HAP-1 (cell line): ENCODE data around the gene SEL1L2.

Source experiments
- DNase-seq, 2 experiments: peaks; one replicate each; pipeline ENCODE4 v3.0.0-alpha.2; 2016 to 2020; ENCODE audit warnings: low spot score in 2 of 2
- H3K27me3 ChIP-seq: fragments of 250-450 bp; sonication (Bioruptor Pico); 2 replicates; pipeline ENCODE4 v1.5.1; 2020; ENCODE audit warnings: low read depth, mild to moderate bottlenecking, moderate library complexity
- H3K36me3 ChIP-seq: fragments of 250-450 bp; sonication (Bioruptor Pico); replicated peaks from 2 replicates; pipeline ENCODE4 v1.5.1; 2020; ENCODE audit warnings: mild to moderate bottlenecking
- H3K4me1 ChIP-seq: fragments of 250-450 bp; sonication (Bioruptor Pico); 2 replicates; pipeline ENCODE4 v1.5.1; 2020; ENCODE audit warnings: mild to moderate bottlenecking
- H3K4me3 ChIP-seq: fragments of 250-450 bp; sonication (Bioruptor Pico); 2 replicates; pipeline ENCODE4 v1.5.1; 2020; ENCODE audit warnings: mild to moderate bottlenecking, moderate library complexity
- H3K9me3 ChIP-seq: fragments of 250-450 bp; sonication (Bioruptor Pico); 2 replicates; pipeline ENCODE4 v1.5.1; 2020; ENCODE audit warnings: mild to moderate bottlenecking, moderate library complexity
- in situ Hi-C: fragments of 300-500 bp; cut with MboI; formaldehyde crosslinking; loops from 3 replicates; pipeline ENCODE4 v1.14.3; 2020; ENCODE audit warnings: low sequenced_read_pairs, inconsistent platforms, mixed read lengths

The SEL1L2 gene

DNA sequence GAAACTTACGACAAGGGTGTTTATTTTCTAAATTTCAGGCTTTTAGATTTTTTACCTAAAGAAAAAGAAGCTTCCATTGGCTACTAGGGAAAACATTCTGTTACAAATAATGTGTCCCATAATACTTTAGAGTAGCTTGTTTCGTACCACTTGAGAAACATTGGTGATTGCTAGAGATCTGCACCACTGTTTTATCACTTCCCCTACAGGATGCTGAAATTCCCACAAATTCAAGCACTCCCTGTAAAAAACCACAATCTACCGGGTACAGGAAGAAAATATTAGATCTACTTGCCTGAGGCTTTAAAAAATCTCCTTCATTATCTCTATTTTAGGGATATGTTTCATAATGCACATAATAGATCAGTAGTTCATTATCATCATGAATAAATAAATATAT is 29.9 kb downstream of the SEL1L2 start:
- Histone ChIP-seq H3K4me3 (no peak overlapping the region), H3K36me3 (no peaks in the 10 kb centered on the region), H3K27me3 (no peaks in the 10 kb centered on the region), H3K4me1 (no peaks in the 10 kb centered on the region), H3K9me3 (no peaks in the 10 kb centered on the region)
- in situ Hi-C loops = no loop called here
- DNase-seq = no peak

DNA sequence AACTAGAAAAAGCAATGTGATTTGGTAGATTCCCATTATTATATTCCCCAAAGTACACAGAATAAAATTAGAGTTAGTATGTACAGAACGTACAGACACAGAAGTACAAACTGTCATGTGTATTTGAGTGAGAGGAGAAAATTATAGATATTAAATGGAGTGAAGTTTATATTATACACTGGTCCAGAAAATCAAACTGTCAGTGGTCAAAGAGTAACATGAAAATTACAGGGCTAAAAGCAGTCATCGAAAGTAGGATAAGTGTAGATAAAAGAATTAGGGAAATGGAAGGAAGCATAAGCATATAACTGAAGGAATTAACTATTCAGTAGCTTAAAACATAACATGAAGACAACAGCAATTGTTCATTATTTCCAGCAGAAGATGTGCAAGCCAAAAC is 30.3 kb downstream of the SEL1L2 start:
- H3K9me3 ChIP-seq = no peaks in the 10 kb centered on the region
- H3K27me3 ChIP-seq = no peaks in the 10 kb centered on the region
- in situ Hi-C loops = no loop called here

GRCh38 chr20:13953227-13953626 is 37.2 kb downstream of the SEL1L2 start:
- H3K36me3 ChIP-seq = no peaks in the 10 kb centered on the region
- H3K4me3 ChIP-seq = no peak overlapping the region
- H3K9me3 ChIP-seq = no peaks in the 10 kb centered on the region
- no peaks in the 10 kb centered on the region for H3K4me1 ChIP-seq
- no peaks in the 10 kb centered on the region for H3K27me3 ChIP-seq
- DNase-seq = peak in 1 of 2 experiments; percentile 52
- in situ Hi-C loops = no loop called here

More for the DNA sequence above, 30.3 kb downstream of the SEL1L2 start:
- Histone ChIP-seq H3K4me1 (no peaks in the 10 kb centered on the region), H3K36me3 (no peaks in the 10 kb centered on the region), H3K4me3 (no peak overlapping the region)
- no peak for DNase-seq

GRCh38 chr20:13947719-13948118 is 42.7 kb downstream of the SEL1L2 start:
- Histone ChIP-seq H3K27me3 (no peaks in the 10 kb centered on the region), H3K4me3 (no peak overlapping the region), H3K4me1 (no peaks in the 10 kb centered on the region), H3K9me3 (no peaks in the 10 kb centered on the region), H3K36me3 (no peaks in the 10 kb centered on the region)
- no peak for DNase-seq
- in situ Hi-C loops = no loop called here

DNA sequence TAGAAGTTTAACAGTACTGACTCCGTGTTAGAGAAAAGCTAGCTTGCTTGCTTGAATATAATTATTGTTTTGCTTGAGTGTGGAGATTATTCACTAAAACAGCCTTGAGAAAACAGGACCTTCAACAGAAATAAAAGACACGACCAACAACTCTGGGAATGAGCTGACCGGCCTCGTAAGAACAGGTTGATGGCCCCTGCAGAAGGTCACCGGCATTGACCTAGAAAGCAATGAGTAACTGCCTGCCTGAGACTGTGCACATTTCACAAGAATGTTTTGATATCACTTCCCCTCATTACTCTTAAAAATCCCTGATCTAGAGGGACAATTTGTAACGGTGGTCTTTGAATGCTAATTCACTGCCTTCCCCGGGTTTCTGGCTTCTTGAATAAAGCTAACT is 49.4 kb downstream of the SEL1L2 start:
- in situ Hi-C loops = no loop called here
- Histone ChIP-seq H3K27me3 (no peaks in the 10 kb centered on the region), H3K36me3 (no peaks in the 10 kb centered on the region), H3K4me1 (no peaks in the 10 kb centered on the region), H3K4me3 (no peak overlapping the region), H3K9me3 (no peaks in the 10 kb centered on the region)
- no peak for DNase-seq

- H3K4me3 ChIP-seq = no peak overlapping the region
- H3K9me3 ChIP-seq = no peaks in the 10 kb centered on the region
- DNase-seq = no peak
- in situ Hi-C loops = no loop called here
- no peaks in the 10 kb centered on the region for H3K4me1 ChIP-seq
- H3K36me3 ChIP-seq = no peaks in the 10 kb centered on the region
- H3K27me3 ChIP-seq = no peaks in the 10 kb centered on the region
Observed at GRCh38 chr20:13936781-13937576, 53.4 kb downstream of the SEL1L2 start.

DNA sequence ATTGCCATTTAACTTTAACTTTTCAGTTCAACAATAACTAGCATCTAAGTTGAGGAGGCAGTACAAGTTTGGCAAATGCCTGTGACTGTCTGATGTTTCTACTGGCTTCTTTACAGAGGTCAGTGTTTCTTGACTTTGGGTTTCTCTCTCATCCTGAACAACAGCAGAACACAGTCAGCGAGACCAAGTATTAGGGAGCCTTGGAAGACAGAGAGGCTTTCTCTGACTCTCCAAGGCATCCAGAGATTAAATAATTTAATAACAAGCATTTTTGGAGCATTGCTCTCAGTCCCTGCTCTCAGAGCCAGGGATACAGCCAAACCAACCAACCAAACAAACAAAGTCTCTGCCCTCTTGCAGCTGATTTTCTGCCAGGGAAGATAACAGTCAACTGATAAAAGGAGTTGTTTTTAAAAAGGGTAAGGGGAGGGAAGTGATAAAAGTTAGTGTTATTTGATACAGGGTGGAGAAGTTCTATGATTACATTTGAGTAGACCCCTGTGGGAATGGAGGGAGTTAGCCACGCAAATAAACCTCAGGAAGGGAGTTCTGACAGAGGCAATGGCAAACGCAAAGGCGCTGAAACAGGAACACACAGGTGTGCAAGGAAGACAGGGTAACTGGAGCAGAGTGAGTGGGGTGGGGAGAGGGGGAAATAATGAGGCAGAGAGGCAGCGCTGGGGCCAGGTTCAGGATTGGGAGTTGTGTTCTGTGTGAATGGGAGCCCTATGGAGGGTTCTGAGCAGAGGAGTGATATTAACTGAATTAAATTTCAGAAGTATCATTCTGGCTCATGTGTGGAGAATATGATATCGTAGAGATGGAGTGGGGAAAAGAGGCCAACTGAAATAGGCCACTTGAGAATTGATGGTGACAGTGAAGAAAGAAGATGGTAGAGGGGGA is 55.2 kb downstream of the SEL1L2 start:
- Histone ChIP-seq H3K9me3 (no peaks in the 10 kb centered on the region), H3K36me3 (no peaks in the 10 kb centered on the region), H3K27me3 (no peaks in the 10 kb centered on the region), H3K4me1 (no peaks in the 10 kb centered on the region), H3K4me3 (no peak overlapping the region)
- in situ Hi-C loops = no loop called here
- DNase-seq = no peak

DNA sequence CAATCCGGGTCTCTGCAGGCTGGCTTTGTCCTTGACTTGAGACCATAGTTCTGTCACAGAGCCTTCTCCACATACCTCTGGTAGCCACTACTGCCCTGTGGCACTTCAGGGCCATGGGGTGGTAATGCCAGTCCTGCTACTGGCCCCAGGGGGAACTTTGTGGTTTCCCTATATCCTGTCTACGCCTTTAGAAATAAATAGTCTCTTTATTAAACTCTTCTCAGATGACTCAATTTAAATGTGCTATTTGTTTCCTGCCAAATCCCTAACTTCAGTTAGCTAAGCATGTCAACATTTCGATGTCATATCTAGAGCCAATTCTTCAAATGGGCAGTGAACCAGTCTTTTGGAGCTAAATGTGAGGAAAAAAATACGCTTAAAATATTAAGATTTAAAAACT is 60.1 kb downstream of the SEL1L2 start:
- Histone ChIP-seq H3K27me3 (no peaks in the 10 kb centered on the region), H3K4me3 (no peak overlapping the region), H3K9me3 (no peaks in the 10 kb centered on the region), H3K4me1 (no peaks in the 10 kb centered on the region), H3K36me3 (no peaks in the 10 kb centered on the region)
- in situ Hi-C loops = no loop called here
- no peak for DNase-seq

GRCh38 chr20:13929836-13930235 is 60.6 kb downstream of the SEL1L2 start:
- no peaks in the 10 kb centered on the region for H3K36me3 ChIP-seq
- no peaks in the 10 kb centered on the region for H3K9me3 ChIP-seq
- DNase-seq = no peak
- H3K4me1 ChIP-seq = no peaks in the 10 kb centered on the region
- H3K27me3 ChIP-seq = no peaks in the 10 kb centered on the region
- in situ Hi-C loops = no loop called here
- no peak overlapping the region for H3K4me3 ChIP-seq

- H3K27me3 ChIP-seq = no peaks in the 10 kb centered on the region
- H3K4me3 ChIP-seq = no peak overlapping the region
- in situ Hi-C loops = no loop called here
- DNase-seq = no peak
- no peaks in the 10 kb centered on the region for H3K36me3 ChIP-seq
- H3K9me3 ChIP-seq = no peaks in the 10 kb centered on the region
- no peaks in the 10 kb centered on the region for H3K4me1 ChIP-seq
Observed at GRCh38 chr20:13928901-13929300, 61.5 kb downstream of the SEL1L2 start.

DNA sequence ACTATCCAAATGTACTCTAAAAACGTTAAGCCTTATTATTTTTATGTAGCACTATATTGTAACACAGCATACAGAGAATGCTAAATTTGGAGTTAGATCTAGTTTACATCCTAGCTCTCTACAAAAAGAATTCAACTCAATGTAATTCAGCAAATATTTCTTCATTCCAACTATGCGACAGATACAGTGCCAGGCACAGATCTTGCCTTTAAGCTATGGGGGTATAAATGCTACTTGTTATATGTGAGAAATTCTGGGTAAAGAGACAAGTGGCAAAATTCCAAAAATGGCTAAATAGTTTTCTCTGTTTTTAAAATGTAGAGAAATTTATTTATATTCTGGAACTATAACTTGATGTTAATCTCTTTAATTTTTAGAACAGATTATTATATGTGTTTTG is 63.2 kb downstream of the SEL1L2 start:
- in situ Hi-C loops = no loop called here
- no peaks in the 10 kb centered on the region for H3K9me3 ChIP-seq
- no peak overlapping the region for H3K4me3 ChIP-seq
- no peak for DNase-seq
- H3K4me1 ChIP-seq = no peaks in the 10 kb centered on the region
- no peaks in the 10 kb centered on the region for H3K27me3 ChIP-seq
- H3K36me3 ChIP-seq = no peaks in the 10 kb centered on the region

DNA sequence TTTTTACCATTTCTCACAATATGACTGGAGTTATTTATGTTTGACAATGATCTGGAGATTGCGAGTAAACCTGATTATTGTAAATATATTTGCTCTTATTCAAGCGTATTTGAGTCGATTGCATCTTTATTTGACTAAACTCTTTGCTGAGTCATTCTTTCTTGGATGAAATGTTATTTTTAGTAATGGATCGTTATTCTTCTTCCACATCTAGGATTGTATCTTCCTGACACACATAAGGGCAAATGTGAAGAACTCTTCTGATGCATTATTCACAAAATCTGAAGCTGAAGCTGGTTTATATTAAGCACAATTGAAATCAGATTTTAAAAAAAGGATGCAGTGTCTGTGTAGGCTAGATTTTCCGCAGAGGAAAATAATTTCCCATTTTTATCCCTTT is 68.2 kb downstream of the SEL1L2 start:
- H3K4me3 ChIP-seq = no peak overlapping the region
- in situ Hi-C loops = no loop called here
- no peak for DNase-seq

GRCh38 chr20:13915284-13915683 is 75.1 kb downstream of the SEL1L2 start:
- no peaks in the 10 kb centered on the region for H3K4me1 ChIP-seq
- DNase-seq = no peak
- H3K4me3 ChIP-seq = no peak overlapping the region
- H3K9me3 ChIP-seq = no peaks in the 10 kb centered on the region
- no peaks in the 10 kb centered on the region for H3K36me3 ChIP-seq
- in situ Hi-C loops = no loop called here
- H3K27me3 ChIP-seq = peaks cover 4% of the 10 kb centered on the region; the same call in 1 of the 2 replicates

More for the DNA sequence above, 68.2 kb downstream of the SEL1L2 start:
- no peaks in the 10 kb centered on the region for H3K9me3 ChIP-seq
- H3K4me1 ChIP-seq = no peaks in the 10 kb centered on the region
- peaks cover 7% of the 10 kb centered on the region; the same call in 1 of the 2 replicates for H3K27me3 ChIP-seq
- H3K36me3 ChIP-seq = no peaks in the 10 kb centered on the region

GRCh38 chr20:13913572-13913971 is 76.8 kb downstream of the SEL1L2 start:
- DNase-seq = no peak
- Histone ChIP-seq H3K4me3 (no peak overlapping the region), H3K27me3 (peaks cover 3% of the 10 kb centered on the region), H3K4me1 (no peaks in the 10 kb centered on the region), H3K9me3 (no peaks in the 10 kb centered on the region), H3K36me3 (no peaks in the 10 kb centered on the region)
- in situ Hi-C loops = no loop called here
